HUES6 (cell line): ENCODE data around the gene HDAC4.

Experiments used
- H3K27ac ChIP-seq: 2 replicates; pipeline ENCODE4 v1.7.0; 2013; ENCODE audit warnings: low read depth, mild to moderate bottlenecking, low read length, inconsistent platforms
- H3K27me3 ChIP-seq: 2 replicates; pipeline ENCODE4 v1.6.1; 2013; ENCODE audit warnings: low read length; ENCODE audit not compliant: control insufficient read depth, insufficient read depth
- H3K36me3 ChIP-seq: 2 replicates; pipeline ENCODE4 v1.6.1; 2013; ENCODE audit warnings: low read length; ENCODE audit not compliant: control insufficient read depth, insufficient read depth
- H3K4me1 ChIP-seq: 2 replicates; pipeline ENCODE4 v1.6.1; 2013; ENCODE audit warnings: low read length; ENCODE audit not compliant: control insufficient read depth, insufficient read depth
- H3K4me3 ChIP-seq: 2 replicates; pipeline ENCODE4 v1.5.1; 2013; ENCODE audit warnings: low read depth, low read length
- H3K9ac ChIP-seq: one replicate; pipeline ENCODE4 v1.6.1; 2013; ENCODE audit warnings: mild to moderate bottlenecking, low read length
- H3K9me3 ChIP-seq: 2 replicates; pipeline ENCODE4 v1.6.1; 2013; ENCODE audit warnings: low read depth, low read length; ENCODE audit not compliant: control insufficient read depth, insufficient read depth

The HDAC4 gene

DNA sequence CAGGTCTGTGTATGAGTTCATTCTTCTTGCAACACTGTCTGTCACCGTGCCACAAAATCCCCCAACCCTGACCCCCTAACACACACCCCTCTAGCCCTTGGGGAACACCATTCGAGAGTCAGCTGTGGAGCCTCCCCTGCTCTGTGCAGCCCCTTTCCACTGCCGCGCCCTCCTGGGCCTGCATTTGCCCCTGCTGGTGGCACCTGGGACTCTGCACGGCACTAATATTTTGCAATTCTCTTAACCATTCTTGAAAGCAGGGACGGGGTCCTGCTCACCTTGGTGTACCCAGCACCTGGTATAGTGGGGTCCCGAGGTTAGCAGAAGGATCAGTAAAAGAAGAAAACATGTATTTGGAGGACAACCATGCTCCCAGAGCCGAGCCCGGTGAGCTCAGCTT lies 124.0 kb downstream of the HDAC4 start:
- H3K27ac ChIP-seq = no peak overlapping the region
- H3K4me1 ChIP-seq = peaks cover 23% of the 10 kb centered on the region
- no peak overlapping the region for H3K4me3 ChIP-seq
- H3K36me3 ChIP-seq = no peaks in the 10 kb centered on the region
- H3K27me3 ChIP-seq = no peaks in the 10 kb centered on the region
- no peaks in the 10 kb centered on the region for H3K9me3 ChIP-seq
- no peak overlapping the region for H3K9ac ChIP-seq

DNA sequence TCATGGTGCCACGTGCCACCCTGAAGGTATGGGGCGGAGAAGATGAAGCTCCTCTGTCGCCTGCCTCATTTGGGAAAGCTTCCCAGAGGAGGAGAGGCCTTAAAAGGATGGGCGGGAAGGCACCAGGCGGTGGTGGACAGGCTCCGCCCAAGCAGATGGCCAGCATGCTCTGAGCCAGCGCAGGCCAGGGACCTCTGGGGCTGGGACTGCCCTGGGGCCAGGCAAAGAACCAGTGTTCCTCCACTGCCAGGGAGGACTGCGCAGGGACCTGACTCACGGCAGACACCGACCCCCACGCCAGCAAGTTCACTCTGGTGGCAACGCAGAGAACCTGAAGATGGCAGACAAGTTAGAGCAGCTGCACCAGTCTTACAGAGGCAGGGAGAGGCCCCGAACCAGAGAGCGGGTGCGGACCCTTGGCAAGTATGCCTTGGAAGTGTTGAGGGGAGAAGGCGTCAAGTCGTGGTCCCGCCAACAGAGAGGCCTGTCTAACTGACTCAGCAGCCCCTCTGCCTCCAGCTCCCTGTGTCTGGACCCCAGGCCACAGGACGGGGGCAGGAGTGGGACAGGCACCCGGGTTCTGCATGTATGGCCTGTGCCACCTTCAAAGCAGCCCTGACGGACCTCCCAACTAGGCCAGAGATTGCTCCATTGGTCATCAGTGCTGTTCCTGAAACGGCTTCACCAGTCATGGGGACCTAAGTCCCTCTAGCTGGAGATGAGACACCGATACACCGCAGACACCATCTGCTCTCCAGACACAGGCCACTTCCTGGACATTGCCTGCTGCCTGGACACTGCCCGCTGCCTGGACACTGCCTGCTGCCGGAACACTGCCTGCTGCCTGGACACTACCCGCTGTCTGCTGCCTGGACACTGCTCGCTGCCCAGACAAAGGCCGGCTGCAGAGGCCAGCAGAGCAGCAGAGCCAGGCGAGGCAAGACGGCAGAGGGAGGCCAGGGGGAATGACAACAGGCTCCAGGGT lies 124.7 kb downstream of the HDAC4 start:
- no peak overlapping the region for H3K27ac ChIP-seq
- no peak overlapping the region for H3K9ac ChIP-seq
- H3K4me1 ChIP-seq = peaks cover 23% of the 10 kb centered on the region
- H3K36me3 ChIP-seq = no peaks in the 10 kb centered on the region
- H3K27me3 ChIP-seq = no peaks in the 10 kb centered on the region
- no peaks in the 10 kb centered on the region for H3K9me3 ChIP-seq
- no peak overlapping the region for H3K4me3 ChIP-seq

GRCh38 chr2:239275044-239275685 lies 125.7 kb downstream of the HDAC4 start:
- Histone ChIP-seq H3K4me1 (peaks cover 23% of the 10 kb centered on the region), H3K4me3 (no peak overlapping the region), H3K9me3 (no peaks in the 10 kb centered on the region), H3K36me3 (no peaks in the 10 kb centered on the region), H3K27me3 (no peaks in the 10 kb centered on the region), H3K9ac (no peak overlapping the region), H3K27ac (no peak overlapping the region)

DNA sequence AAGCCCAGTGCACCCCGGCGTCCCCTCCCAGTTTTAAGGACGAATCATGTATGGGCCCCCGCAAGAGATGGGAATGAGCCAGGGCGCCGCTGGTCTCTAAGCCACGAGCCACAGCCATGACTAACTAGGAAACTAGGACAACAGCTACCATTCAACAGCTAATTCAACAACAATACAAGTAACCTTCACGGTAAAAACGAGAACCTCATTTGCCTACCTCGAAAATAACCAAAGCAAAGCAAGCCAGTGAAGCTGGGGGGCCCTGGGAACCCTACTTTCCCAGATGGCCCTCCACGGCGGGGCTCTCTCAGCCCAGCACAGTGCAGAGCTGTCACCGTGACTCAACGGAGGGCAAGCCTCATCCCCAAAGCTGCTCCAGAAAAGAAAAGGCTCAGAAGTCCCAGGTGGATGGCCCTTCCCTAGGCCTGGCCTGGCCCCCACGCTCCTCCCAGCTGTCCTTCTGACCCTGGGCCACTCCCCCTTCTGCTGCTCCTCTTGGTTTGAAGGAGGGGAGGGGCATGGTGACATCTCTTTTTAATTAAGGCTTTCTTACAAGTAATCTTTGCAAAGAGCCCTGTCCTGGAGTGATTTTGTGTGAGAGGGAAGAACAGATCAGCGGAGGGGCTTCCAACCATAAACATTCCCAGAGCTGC lies 126.3 kb downstream of the HDAC4 start:
- Histone ChIP-seq H3K4me3 (no peak overlapping the region), H3K4me1 (peaks cover 19% of the 10 kb centered on the region), H3K27ac (no peak overlapping the region), H3K27me3 (no peaks in the 10 kb centered on the region), H3K9ac (no peak overlapping the region), H3K36me3 (no peaks in the 10 kb centered on the region), H3K9me3 (no peaks in the 10 kb centered on the region)

DNA sequence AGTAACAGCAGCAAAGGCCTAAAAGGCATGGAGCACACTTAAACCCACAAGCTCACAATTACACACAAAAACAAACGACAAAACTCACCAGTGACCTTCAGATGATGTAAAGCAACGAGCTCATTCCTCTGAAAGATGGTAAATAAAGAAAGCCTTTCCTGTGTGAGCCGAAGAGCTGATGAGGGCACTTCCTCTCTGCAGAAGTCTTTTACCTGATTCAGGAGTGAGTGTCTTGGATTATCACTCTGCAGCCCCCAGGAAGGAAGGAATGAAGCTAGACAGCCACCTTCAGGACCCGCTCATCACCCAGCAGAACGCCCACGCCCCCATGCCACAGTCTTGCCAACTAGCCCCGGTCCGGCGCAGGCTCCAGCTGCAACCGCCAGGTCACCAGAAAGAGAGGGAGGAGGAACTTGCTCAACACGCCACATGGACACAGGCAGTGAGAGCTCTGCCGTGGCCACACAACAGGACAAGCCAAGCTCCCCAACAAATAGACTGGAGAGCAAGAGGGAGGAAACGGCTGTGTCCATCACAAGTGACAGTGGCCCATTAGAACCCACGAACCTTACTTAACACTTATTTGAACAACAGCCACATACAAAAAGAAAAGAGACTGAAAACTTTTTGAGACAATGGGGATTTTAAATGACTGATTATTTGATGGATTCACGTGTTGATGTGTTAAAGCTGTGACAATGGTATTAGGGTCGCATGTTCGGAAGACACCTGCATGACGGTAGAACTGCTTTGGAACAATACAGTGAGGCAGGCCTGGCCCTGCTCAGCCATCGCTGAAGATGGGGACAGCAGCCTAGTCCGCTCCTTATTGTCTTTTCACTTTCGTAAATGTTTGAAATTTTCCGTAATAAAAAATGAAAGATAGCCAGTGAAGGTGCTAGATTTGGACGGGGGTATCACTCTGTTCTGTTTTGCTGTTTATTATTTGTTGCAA lies 127.3 kb downstream of the HDAC4 start:
- H3K9me3 ChIP-seq = no peaks in the 10 kb centered on the region
- H3K27ac ChIP-seq = no peak overlapping the region
- H3K27me3 ChIP-seq = no peaks in the 10 kb centered on the region
- H3K4me3 ChIP-seq = no peak overlapping the region
- H3K9ac ChIP-seq = no peak overlapping the region
- peaks cover 23% of the 10 kb centered on the region for H3K4me1 ChIP-seq
- H3K36me3 ChIP-seq = no peaks in the 10 kb centered on the region

DNA sequence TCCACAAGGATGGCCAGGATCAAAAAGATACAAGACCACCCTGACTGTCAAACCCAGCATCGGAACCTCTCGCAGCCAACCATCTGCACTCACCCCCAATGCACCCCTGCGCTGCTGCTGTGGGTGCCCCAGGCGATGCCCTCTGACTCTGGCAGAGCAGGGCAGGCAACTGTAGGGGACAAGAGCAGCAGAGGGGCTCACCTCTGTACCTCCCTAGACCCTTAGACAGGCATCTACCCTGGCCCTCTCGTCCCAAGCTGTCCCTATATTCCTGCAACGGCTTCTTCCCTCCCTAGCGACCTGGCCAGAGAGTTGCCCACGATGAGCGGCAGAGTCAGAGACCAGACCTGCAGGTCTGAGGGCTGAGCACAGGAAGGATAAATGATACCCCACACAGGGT lies 128.2 kb downstream of the HDAC4 start:
- Histone ChIP-seq H3K4me1 (peaks cover 30% of the 10 kb centered on the region), H3K27ac (no peak overlapping the region), H3K36me3 (no peaks in the 10 kb centered on the region), H3K27me3 (no peaks in the 10 kb centered on the region), H3K9me3 (no peaks in the 10 kb centered on the region), H3K9ac (no peak overlapping the region), H3K4me3 (no peak overlapping the region)

- H3K4me1 ChIP-seq = peaks cover 32% of the 10 kb centered on the region
These were observed 128.9 kb downstream of the HDAC4 start for GRCh38 chr2:239271882-239272281.

GRCh38 chr2:239271471-239271870 lies 129.3 kb downstream of the HDAC4 start:
- Histone ChIP-seq H3K27me3 (no peaks in the 10 kb centered on the region), H3K4me1 (peaks cover 32% of the 10 kb centered on the region), H3K27ac (no peak overlapping the region), H3K9ac (no peak overlapping the region), H3K36me3 (no peaks in the 10 kb centered on the region), H3K4me3 (no peak overlapping the region), H3K9me3 (no peaks in the 10 kb centered on the region)

More at GRCh38 chr2:239271882-239272281, 128.9 kb downstream of the HDAC4 start:
- no peak overlapping the region for H3K4me3 ChIP-seq
- H3K9ac ChIP-seq = no peak overlapping the region
- no peaks in the 10 kb centered on the region for H3K27me3 ChIP-seq
- no peak overlapping the region for H3K27ac ChIP-seq
- H3K9me3 ChIP-seq = no peaks in the 10 kb centered on the region
- no peaks in the 10 kb centered on the region for H3K36me3 ChIP-seq

DNA sequence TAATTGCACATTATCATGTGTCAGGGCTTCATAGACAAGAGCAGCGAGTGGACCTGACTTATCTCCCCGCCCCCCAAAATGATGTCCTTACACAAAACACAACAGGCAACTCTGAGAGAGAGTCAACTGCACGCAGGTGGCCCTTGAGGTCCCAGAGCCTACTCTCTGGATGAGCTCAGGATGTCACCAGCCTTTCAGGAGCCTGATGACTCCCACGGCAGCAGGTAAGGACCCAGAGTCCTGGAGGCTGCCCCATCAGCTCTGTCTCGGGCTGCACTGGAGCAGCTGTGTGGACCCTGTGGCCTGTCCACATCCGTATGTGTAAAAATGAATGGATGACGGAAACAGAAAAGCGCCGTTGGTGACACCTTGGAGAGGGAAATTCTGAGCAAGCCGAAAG lies 130.9 kb downstream of the HDAC4 start:
- H3K27ac ChIP-seq = no peak overlapping the region
- H3K9ac ChIP-seq = no peak overlapping the region
- no peak overlapping the region for H3K4me3 ChIP-seq
- no peaks in the 10 kb centered on the region for H3K27me3 ChIP-seq
- H3K4me1 ChIP-seq = peaks cover 33% of the 10 kb centered on the region
- H3K9me3 ChIP-seq = no peaks in the 10 kb centered on the region
- no peaks in the 10 kb centered on the region for H3K36me3 ChIP-seq

DNA sequence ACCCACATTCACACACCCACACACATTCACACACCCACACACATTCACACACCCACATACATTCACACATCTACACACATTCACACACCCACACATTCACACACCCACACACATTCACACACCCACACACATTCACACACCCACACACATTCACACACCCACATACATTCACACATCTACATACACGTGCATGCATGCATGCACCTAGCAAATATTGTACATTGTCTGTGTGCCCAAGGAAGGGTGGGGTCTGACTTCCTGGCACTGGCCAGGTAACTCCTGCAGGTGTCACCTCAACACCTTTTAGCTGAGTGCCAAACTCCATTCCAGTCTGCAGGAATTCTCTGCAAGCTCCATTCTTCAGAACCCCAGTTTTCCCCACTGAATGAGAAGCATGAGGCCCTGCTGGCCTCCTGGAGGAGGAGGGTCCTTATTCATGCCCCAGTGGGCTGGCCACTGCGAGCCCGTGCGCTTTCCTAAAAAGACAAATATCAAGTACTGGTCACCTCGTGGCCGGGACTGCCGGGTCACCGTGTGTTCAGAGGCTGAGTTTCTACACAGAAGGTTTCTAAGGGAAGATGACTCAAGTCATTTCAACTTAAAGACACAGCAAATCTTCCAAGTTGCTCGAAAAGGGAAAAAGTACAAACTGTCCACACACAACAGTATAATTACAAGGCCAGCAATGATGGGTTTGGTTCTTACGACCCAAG lies 131.5 kb downstream of the HDAC4 start:
- H3K36me3 ChIP-seq = no peaks in the 10 kb centered on the region
- no peaks in the 10 kb centered on the region for H3K9me3 ChIP-seq
- no peak overlapping the region for H3K4me3 ChIP-seq
- H3K27ac ChIP-seq = no peak overlapping the region
- no peak overlapping the region for H3K9ac ChIP-seq
- H3K4me1 ChIP-seq = peaks cover 33% of the 10 kb centered on the region
- no peaks in the 10 kb centered on the region for H3K27me3 ChIP-seq
